HepG2 (cell line): ENCODE data around the gene LBX2. TPM values are rescaled to one million over a fixed set of nuclear protein-coding genes. Genes with fewer than 3 reads are reported as not detected.

ENCODE experiments used
- AGO2 ChIP-seq: fragments of 200-400 bp; formaldehyde crosslinking; optimal IDR thresholded peaks from 2 replicates; pipeline ENCODE3; 2017; ENCODE audit warnings: mild to moderate bottlenecking, low read depth, low read length, moderate library complexity
- ARID2 ChIP-seq: sonication (generic); formaldehyde crosslinking; IDR thresholded peaks from 2 replicates; pipeline ENCODE4 v1.8.1; 2022; ENCODE audit warnings: mild to moderate bottlenecking, missing genetic modification reagents, borderline replicate concordance
- CBFB ChIP-seq: sonication (generic); formaldehyde crosslinking; IDR thresholded peaks from 2 replicates; pipeline ENCODE4 v1.4.0; 2020; ENCODE audit warnings: missing genetic modification reagents
- CBX2 ChIP-seq, 2 experiments: fragments of 200-600 bp in 1 of 2; sonication (generic); formaldehyde crosslinking in 1 of 2; IDR thresholded peaks; 2 replicates each; pipeline versions ENCODE4 v1.7.0 to v1.8.1; 2018 to 2022; ENCODE audit warnings: low read depth in 2 of 2, low read length in 1 of 2, mild to moderate bottlenecking in 1 of 2, missing genetic modification reagents in 1 of 2
- CHD4 ChIP-seq: fragments of 200-600 bp; sonication (generic); IDR thresholded peaks from 2 replicates; pipeline ENCODE4 v1.7.0; 2017; ENCODE audit warnings: mild to moderate bottlenecking, low read length, borderline replicate concordance
- EED ChIP-seq: sonication (generic); formaldehyde crosslinking; IDR thresholded peaks from 2 replicates; pipeline ENCODE4 v1.5.0; 2020; ENCODE audit warnings: mild to moderate bottlenecking, missing genetic modification reagents
- GABPB1 ChIP-seq: IDR thresholded peaks from 2 replicates; pipeline ENCODE4 v1.6.1; 2016; ENCODE audit warnings: mild to moderate bottlenecking, missing genetic modification reagents, moderate library complexity, missing compliant biosample characterization
- HHEX ChIP-seq: IDR thresholded peaks from 2 replicates; pipeline ENCODE4 v1.6.1; 2016; ENCODE audit warnings: control low read depth
- HOXA9 ChIP-seq: sonication (generic); formaldehyde crosslinking; IDR thresholded peaks from 2 replicates; pipeline ENCODE4 v1.8.1; 2022; ENCODE audit warnings: missing genetic modification reagents, mild to moderate bottlenecking, moderate library complexity, borderline replicate concordance
- MAZ ChIP-seq, 2 experiments: sonication (generic) in 1 of 2; formaldehyde crosslinking in 1 of 2; IDR thresholded peaks; 2 replicates each; pipeline versions ENCODE4 v1.5.0 to v1.6.1; 2012 to 2020; ENCODE audit warnings: low read depth in 2 of 2, mild to moderate bottlenecking in 2 of 2, borderline replicate concordance in 1 of 2, improper control_type of control experiment in 1 of 2, low read length in 1 of 2, missing genetic modification reagents in 1 of 2, moderate library complexity in 1 of 2
- NONO ChIP-seq, 2 experiments: fragments of 450-650 bp in 1 of 2; sonication (generic) in 1 of 2; formaldehyde crosslinking in 1 of 2; IDR thresholded peaks in 1 of 2; conservative IDR thresholded peaks in 1 of 2; 2 replicates each; pipeline versions ENCODE4 v1.6.1 to v1.8.0; 2017 to 2022; ENCODE audit warnings: mild to moderate bottlenecking in 1 of 2, missing genetic modification reagents in 1 of 2, moderate library complexity in 1 of 2
- PITX1 ChIP-seq: sonication (generic); formaldehyde crosslinking; IDR thresholded peaks from 2 replicates; pipeline ENCODE4 v1.5.1; 2020; ENCODE audit warnings: mild to moderate bottlenecking, missing genetic modification reagents
- PRMT3 ChIP-seq: sonication (generic); formaldehyde crosslinking; IDR thresholded peaks from 2 replicates; pipeline ENCODE4 v1.8.1; 2022; ENCODE audit warnings: low read depth, mild to moderate bottlenecking, moderate library complexity, missing genetic modification reagents, borderline replicate concordance
- SMYD3 ChIP-seq: sonication (generic); formaldehyde crosslinking; IDR thresholded peaks from 2 replicates; pipeline ENCODE4 v1.8.1; 2023; ENCODE audit warnings: mild to moderate bottlenecking, missing genetic modification reagents
- SPEN ChIP-seq: sonication (generic); formaldehyde crosslinking; IDR thresholded peaks from 2 replicates; pipeline ENCODE4 v1.5.1; 2020; ENCODE audit warnings: low read depth, mild to moderate bottlenecking, missing genetic modification reagents
- U2AF1 ChIP-seq: fragments of 200-400 bp; formaldehyde crosslinking; optimal IDR thresholded peaks from 2 replicates; pipeline ENCODE3; 2017; ENCODE audit warnings: mild to moderate bottlenecking, low read depth, low read length
- ZBTB21 ChIP-seq: sonication (generic); formaldehyde crosslinking; IDR thresholded peaks from 2 replicates; pipeline ENCODE4 v1.4.0; 2020; ENCODE audit warnings: missing genetic modification reagents
- ZBTB42 ChIP-seq: sonication (generic); formaldehyde crosslinking; IDR thresholded peaks from 2 replicates; pipeline ENCODE4 v1.5.0; 2020; ENCODE audit warnings: mild to moderate bottlenecking, missing genetic modification reagents
- ZFP41 ChIP-seq: sonication (generic); formaldehyde crosslinking; IDR thresholded peaks from 2 replicates; pipeline ENCODE4 v1.4.0; 2020; ENCODE audit warnings: mild to moderate bottlenecking, missing genetic modification reagents, borderline replicate concordance
- ZNF430 ChIP-seq: sonication (generic); formaldehyde crosslinking; IDR thresholded peaks from 2 replicates; pipeline ENCODE4 v1.9.0; 2021; ENCODE audit warnings: mild to moderate bottlenecking, missing genetic modification reagents
- ZNF569 ChIP-seq: sonication (generic); formaldehyde crosslinking; IDR thresholded peaks from 2 replicates; pipeline ENCODE4 v1.5.0; 2020; ENCODE audit warnings: mild to moderate bottlenecking, missing genetic modification reagents, moderate library complexity, borderline replicate concordance
- ZNF570 ChIP-seq: sonication (generic); formaldehyde crosslinking; IDR thresholded peaks from 2 replicates; pipeline ENCODE4 v1.4.0; 2020; ENCODE audit warnings: mild to moderate bottlenecking, missing genetic modification reagents, borderline replicate concordance
- ZNF629 ChIP-seq: sonication (generic); formaldehyde crosslinking; conservative IDR thresholded peaks from 2 replicates; pipeline ENCODE4 v1.5.0; 2020; ENCODE audit warnings: missing genetic modification reagents
- ZNF782 ChIP-seq: sonication (generic); formaldehyde crosslinking; IDR thresholded peaks from 2 replicates; pipeline ENCODE4 v1.4.0; 2020; ENCODE audit warnings: missing genetic modification reagents, mild to moderate bottlenecking, borderline replicate concordance
- ZSCAN29 ChIP-seq: sonication (generic); formaldehyde crosslinking; conservative IDR thresholded peaks from 2 replicates; pipeline ENCODE4 v1.4.0; 2020; ENCODE audit warnings: mild to moderate bottlenecking, missing genetic modification reagents
- polyA plus RNA-seq, 8 experiments: library from polyadenylated mRNA; depleted of rRNA in 3 of 8; stranded (reverse) in 7 of 8; unstranded in 1 of 8; fragments of >200 nt; fragmentation: Illumina TruSeq in 4 of 8; extraction: Trizol in 4 of 8; gene quantifications; 2 replicates each; pipeline versions ENCODE4 v1.2.1 to v1.2.3, GENCODE V29; 2011 to 2016; ENCODE audit warnings: low read depth in 4 of 8, missing spikeins in 1 of 8, mixed read lengths in 1 of 8; ENCODE audit not compliant: insufficient read depth in 1 of 8
- total RNA-seq, 5 experiments: library from RNA; depleted of rRNA; stranded (reverse); fragments of >200 nt; fragmentation: Illumina TruSeq; extraction: Trizol; gene quantifications; 2 replicates each; pipeline ENCODE4 v1.2.3, GENCODE V29; 2016; ENCODE audit warnings: low read depth in 1 of 5
- TF ChIP-seq, protein P1 (sequence below): sonication (generic); formaldehyde crosslinking; conservative IDR thresholded peaks from 2 replicates; pipeline ENCODE4 v1.4.0; 2020; ENCODE audit warnings: missing genetic modification reagents
- TF ChIP-seq, protein P2 (sequence below): sonication (generic); formaldehyde crosslinking; IDR thresholded peaks from 2 replicates; pipeline ENCODE4 v1.8.0; 2022; ENCODE audit warnings: low read depth, missing genetic modification reagents

The LBX2 gene
- total and polyA plus RNA-seq, 2 of the 13 experiments (the other 11 are each of a cell fraction or from before 2014, with no cell fraction given), result 6.4 to 8.1 TPM

DNA sequence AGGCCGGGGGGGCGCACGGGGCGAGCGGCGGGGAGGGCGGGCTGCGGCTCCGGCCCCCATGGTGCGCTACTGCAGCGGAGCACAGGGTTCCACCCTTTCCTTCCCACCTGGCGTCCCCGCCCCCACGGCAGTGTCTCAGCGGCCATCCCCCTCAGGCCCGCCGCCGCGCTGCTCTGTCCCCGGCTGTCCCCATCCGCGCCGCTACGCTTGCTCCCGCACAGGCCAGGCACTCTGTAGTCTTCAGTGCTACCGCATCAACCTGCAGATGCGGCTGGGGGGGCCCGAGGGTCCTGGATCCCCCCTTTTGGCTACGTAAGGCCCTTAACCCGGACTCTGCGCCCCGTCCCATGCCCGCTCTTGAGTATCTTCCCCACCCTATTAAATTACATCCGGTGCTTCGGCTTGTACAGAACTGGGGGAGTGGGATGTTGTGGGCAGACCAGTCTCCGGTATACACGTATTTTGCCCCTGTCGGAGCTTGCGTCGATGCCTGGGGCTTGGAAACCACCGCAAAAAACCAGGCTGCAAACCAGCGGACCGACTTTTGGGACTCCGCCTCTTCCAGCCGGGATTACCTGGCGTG, 41.8 kb downstream of the LBX2 start (continued):
- TF ChIP-seq AGO2, result peak; percentile 88
- TF ChIP-seq CBFB (CRISPR knock-in tag), result peak; percentile 49
- TF ChIP-seq, protein P1, sequence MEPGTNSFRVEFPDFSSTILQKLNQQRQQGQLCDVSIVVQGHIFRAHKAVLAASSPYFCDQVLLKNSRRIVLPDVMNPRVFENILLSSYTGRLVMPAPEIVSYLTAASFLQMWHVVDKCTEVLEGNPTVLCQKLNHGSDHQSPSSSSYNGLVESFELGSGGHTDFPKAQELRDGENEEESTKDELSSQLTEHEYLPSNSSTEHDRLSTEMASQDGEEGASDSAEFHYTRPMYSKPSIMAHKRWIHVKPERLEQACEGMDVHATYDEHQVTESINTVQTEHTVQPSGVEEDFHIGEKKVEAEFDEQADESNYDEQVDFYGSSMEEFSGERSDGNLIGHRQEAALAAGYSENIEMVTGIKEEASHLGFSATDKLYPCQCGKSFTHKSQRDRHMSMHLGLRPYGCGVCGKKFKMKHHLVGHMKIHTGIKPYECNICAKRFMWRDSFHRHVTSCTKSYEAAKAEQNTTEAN, result peak; percentile 62; the same call in 1 of the 2 replicates
- TF ChIP-seq ZBTB21, result peak; percentile 62; the same call in 1 of the 2 replicates
- peak; percentile 90; the same call in 1 of the 2 replicates for TF ChIP-seq PITX1 (CRISPR knock-in tag)
- peak; percentile 91 for TF ChIP-seq SPEN
- no peak; the same call in 1 of the 2 replicates for TF ChIP-seq ZNF569 (CRISPR knock-in tag)
- TF ChIP-seq ZNF782 (CRISPR knock-in tag), result peak; percentile 87; the same call in 1 of the 2 replicates
- peak; percentile 3; the same call in 1 of the 2 replicates for TF ChIP-seq MAZ (IDR thresholded peaks at IDR 0.05; ENCODE audit: borderline replicate concordance, low read depth, low read length)
- no peak; the same call in 1 of the 2 replicates for TF ChIP-seq MAZ (CRISPR knock-in tag; IDR thresholded peaks at IDR 0.05; ENCODE audit: low read depth)
- TF ChIP-seq CBX2 (IDR thresholded peaks at IDR 0.05; ENCODE audit: low read depth, low read length), result no peak
- 0 out of 2 replicates have a peak, but pooled peaks have one; percentile 28 for TF ChIP-seq CBX2 (CRISPR knock-in tag; IDR thresholded peaks at IDR 0.05; ENCODE audit: low read depth)
- peak; percentile 92; the same call in 1 of the 2 replicates for TF ChIP-seq ZBTB42 (CRISPR knock-in tag)
- TF ChIP-seq, protein P2, sequence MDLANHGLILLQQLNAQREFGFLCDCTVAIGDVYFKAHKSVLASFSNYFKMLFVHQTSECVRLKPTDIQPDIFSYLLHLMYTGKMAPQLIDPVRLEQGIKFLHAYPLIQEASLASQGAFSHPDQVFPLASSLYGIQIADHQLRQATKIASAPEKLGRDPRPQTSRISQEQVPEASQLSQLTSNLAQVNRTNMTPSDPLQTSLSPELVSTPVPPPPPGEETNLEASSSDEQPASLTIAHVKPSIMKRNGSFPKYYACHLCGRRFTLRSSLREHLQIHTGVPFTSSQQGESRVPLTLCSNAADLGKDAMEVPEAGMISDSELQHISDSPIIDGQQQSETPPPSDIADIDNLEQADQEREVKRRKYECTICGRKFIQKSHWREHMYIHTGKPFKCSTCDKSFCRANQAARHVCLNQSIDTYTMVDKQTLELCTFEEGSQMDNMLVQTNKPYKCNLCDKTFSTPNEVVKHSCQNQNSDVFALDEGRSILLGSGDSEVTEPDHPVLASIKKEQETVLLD, result peak; percentile 66; the same call in 1 of the 2 replicates
- no peak; the same call in 1 of the 2 replicates for TF ChIP-seq PRMT3 (CRISPR knock-in tag)
- TF ChIP-seq ZNF430 (CRISPR knock-in tag), result peak; percentile 96
- TF ChIP-seq HHEX, result no peak
- TF ChIP-seq U2AF1, result no peak
- peak; percentile 44; the same call in 1 of the 2 replicates for TF ChIP-seq ZFP41 (CRISPR knock-in tag)
- TF ChIP-seq ARID2 (CRISPR knock-in tag), result peak; percentile 92
- no peak for TF ChIP-seq EED (CRISPR knock-in tag)
- TF ChIP-seq ZSCAN29 (CRISPR knock-in tag), result peak; percentile 80; the same call in 1 of the 2 replicates
- no peak for TF ChIP-seq ZNF629 (CRISPR knock-in tag)
- no peak for TF ChIP-seq NONO (IDR thresholded peaks at IDR 0.05)
- peak; percentile 46; the same call in 1 of the 2 replicates for TF ChIP-seq NONO (CRISPR knock-in tag; conservative IDR thresholded peaks at IDR 0.05)
- TF ChIP-seq ZNF570 (CRISPR knock-in tag), result 0 out of 2 replicates have a peak, but pooled peaks have one; percentile 48
- peak; percentile 88; the same call in 1 of the 2 replicates for TF ChIP-seq SMYD3 (CRISPR knock-in tag)
- TF ChIP-seq CHD4, result peak; percentile 50; the same call in 1 of the 2 replicates
- TF ChIP-seq HOXA9 (CRISPR knock-in tag), result no peak
- TF ChIP-seq GABPB1 (CRISPR knock-in tag), result peak; percentile 83
